HepG2 (cell line): ENCODE results near the gene CEP76. TPM values are rescaled to one million over a fixed set of nuclear protein-coding genes. Genes with fewer than 3 reads are reported as not detected.

ENCODE experiments used
- EZH2 ChIP-seq: conservative IDR thresholded peaks from 2 replicates; pipeline ENCODE4 v1.6.1; 2012; ENCODE audit warnings: mild to moderate bottlenecking, low read depth, low read length, moderate library complexity
- FIP1L1 ChIP-seq: fragments of 200-400 bp; formaldehyde crosslinking; IDR thresholded peaks from 2 replicates; pipeline ENCODE4 v1.6.1; 2018; ENCODE audit warnings: low read depth, mild to moderate bottlenecking, low read length, moderate library complexity, borderline replicate concordance; ENCODE audit not compliant: insufficient read depth
- GMEB2 ChIP-seq: IDR thresholded peaks from 2 replicates; pipeline ENCODE4 v1.6.1; 2016; ENCODE audit warnings: missing biosample characterization, missing genetic modification reagents, low read depth
- GTF2F1 ChIP-seq: fragments of 150-350 bp; IDR thresholded peaks from 2 replicates; pipeline ENCODE4 v1.6.1; 2014; ENCODE audit warnings: low read length
- GTF3A ChIP-seq: sonication (generic); formaldehyde crosslinking; conservative IDR thresholded peaks from 2 replicates; pipeline ENCODE4 v1.4.0; 2020; ENCODE audit warnings: mild to moderate bottlenecking, missing genetic modification reagents
- HNF4A ChIP-seq: sonication (generic); formaldehyde crosslinking; IDR thresholded peaks from 2 replicates; pipeline ENCODE4 v1.4.0; 2020; ENCODE audit warnings: missing genetic modification reagents
- MBD4 ChIP-seq: IDR thresholded peaks from 2 replicates; pipeline ENCODE4 v1.6.1; 2012; ENCODE audit warnings: low read length, inconsistent platforms, borderline replicate concordance
- MBNL3 ChIP-seq: fragments of 250-450 bp; sonication (Bioruptor Pico); conservative IDR thresholded peaks from 2 replicates; pipeline ENCODE4 v1.8.0; 2022; ENCODE audit warnings: mild to moderate bottlenecking, inconsistent platforms
- MIXL1 ChIP-seq: IDR thresholded peaks from 2 replicates; pipeline ENCODE4 v1.6.1; 2016
- NR3C1 ChIP-seq: sonication (generic); formaldehyde crosslinking; IDR thresholded peaks from 2 replicates; pipeline ENCODE4 v1.4.0; 2020; ENCODE audit warnings: missing genetic modification reagents
- RNF2 ChIP-seq: fragments of 450-650 bp; conservative IDR thresholded peaks from 2 replicates; pipeline ENCODE4 v1.6.1; 2016; ENCODE audit warnings: low read depth
- SUZ12 ChIP-seq: fragments of 150-350 bp; IDR thresholded peaks from 2 replicates; pipeline ENCODE4 v1.6.1; 2014; ENCODE audit warnings: low read depth, low read length
- ZBTB4 ChIP-seq: sonication (generic); formaldehyde crosslinking; IDR thresholded peaks from 2 replicates; pipeline ENCODE4 v1.4.0; 2020; ENCODE audit warnings: missing genetic modification reagents, mild to moderate bottlenecking, borderline replicate concordance
- ZBTB7B ChIP-seq: sonication (generic); formaldehyde crosslinking; IDR thresholded peaks from 2 replicates; pipeline ENCODE4 v1.4.0; 2020; ENCODE audit warnings: missing genetic modification reagents
- ZHX1 ChIP-seq: sonication (generic); formaldehyde crosslinking; IDR thresholded peaks from 2 replicates; pipeline ENCODE4 v1.8.1; 2022; ENCODE audit warnings: low read depth, mild to moderate bottlenecking, missing genetic modification reagents
- ZNF326 ChIP-seq: sonication (generic); formaldehyde crosslinking; IDR thresholded peaks from 2 replicates; pipeline ENCODE4 v1.4.0; 2020; ENCODE audit warnings: missing genetic modification reagents, borderline replicate concordance
- ZNF670 ChIP-seq: sonication (generic); formaldehyde crosslinking; IDR thresholded peaks from 2 replicates; pipeline ENCODE4 v1.8.0; 2022; ENCODE audit warnings: mild to moderate bottlenecking, missing genetic modification reagents, borderline replicate concordance
- ZNF780A ChIP-seq: sonication (generic); formaldehyde crosslinking; IDR thresholded peaks from 2 replicates; pipeline ENCODE4 v1.8.0; 2022; ENCODE audit warnings: mild to moderate bottlenecking, missing genetic modification reagents, moderate library complexity
- polyA plus RNA-seq, 8 experiments: library from polyadenylated mRNA; depleted of rRNA in 3 of 8; stranded (reverse) in 7 of 8; unstranded in 1 of 8; fragments of >200 nt; fragmentation: Illumina TruSeq in 4 of 8; extraction: Trizol in 4 of 8; gene quantifications; 2 replicates each; pipeline versions ENCODE4 v1.2.1 to v1.2.3, GENCODE V29; 2011 to 2016; ENCODE audit warnings: low read depth in 4 of 8, missing spikeins in 1 of 8, mixed read lengths in 1 of 8; ENCODE audit not compliant: insufficient read depth in 1 of 8
- total RNA-seq, 5 experiments: library from RNA; depleted of rRNA; stranded (reverse); fragments of >200 nt; fragmentation: Illumina TruSeq; extraction: Trizol; gene quantifications; 2 replicates each; pipeline ENCODE4 v1.2.3, GENCODE V29; 2016; ENCODE audit warnings: low read depth in 1 of 5
- TF ChIP-seq, protein P1 (sequence below): sonication (generic); formaldehyde crosslinking; IDR thresholded peaks from 2 replicates; pipeline ENCODE4 v1.4.0; 2020; ENCODE audit warnings: missing genetic modification reagents, borderline replicate concordance

The CEP76 gene
- total and polyA plus RNA-seq, 2 of the 13 experiments (the other 11 are each of a cell fraction or from before 2014, with no cell fraction given): 13.9 to 15.1 TPM

DNA sequence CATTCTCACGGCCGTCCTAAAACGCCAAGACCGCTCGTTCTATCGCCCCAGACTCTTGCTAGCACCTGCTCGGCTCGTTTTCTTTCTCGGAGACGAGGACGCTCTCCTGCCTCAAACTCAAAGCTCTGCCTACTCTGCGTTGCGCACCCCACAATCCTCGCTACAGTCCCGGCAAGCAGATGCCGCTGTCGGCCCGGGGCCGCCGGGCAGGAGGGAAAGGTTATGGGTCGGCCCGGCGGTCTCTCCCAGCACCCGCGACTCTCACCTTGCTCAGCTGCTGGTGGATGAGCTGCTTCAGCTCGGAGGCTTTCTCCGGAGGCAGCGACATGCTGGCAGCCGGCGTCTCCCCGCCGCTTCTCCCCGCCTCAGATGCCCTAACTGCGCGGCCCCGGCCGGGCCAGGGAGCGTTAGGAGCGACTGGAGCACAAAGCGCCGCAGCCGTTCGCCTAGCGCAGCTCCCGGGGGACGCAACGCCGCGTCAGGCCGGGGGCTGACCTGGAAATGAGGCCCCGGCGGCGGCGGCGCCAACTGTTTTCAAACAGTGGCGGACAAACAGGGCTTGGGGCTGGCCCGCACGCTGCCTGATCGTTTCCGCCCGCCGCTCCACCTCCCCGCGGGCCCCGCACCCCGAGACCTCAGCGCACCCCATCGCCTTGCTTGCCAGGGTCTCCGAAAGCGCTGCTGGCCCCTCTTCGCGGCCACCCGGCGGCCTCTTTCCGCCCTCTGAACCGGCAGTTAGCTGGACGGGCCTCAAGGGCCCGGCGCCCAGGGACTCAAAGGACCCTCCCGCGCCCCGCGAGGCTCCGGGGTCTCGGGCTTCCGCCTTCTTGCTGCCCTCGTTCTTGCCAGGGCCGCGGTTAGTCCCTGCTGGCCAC, at the start of gene CEP76, which contains the start of gene PSMG2 (continued):
- no peak for TF ChIP-seq ZHX1 (CRISPR knock-in tag)
- 0 out of 2 replicates have a peak, but pooled peaks have one; percentile 44 for TF ChIP-seq ZBTB4 (CRISPR knock-in tag)
- no peak for TF ChIP-seq ZNF326
- TF ChIP-seq ZBTB7B (CRISPR knock-in tag): no peak
- TF ChIP-seq ZNF780A: no peak
- peak; percentile 53; the same call in 1 of the 2 replicates for TF ChIP-seq GMEB2 (CRISPR knock-in tag)
- 0 out of 2 replicates have a peak, but pooled peaks have one; percentile 52 for TF ChIP-seq RNF2
- no peak for TF ChIP-seq NR3C1 (CRISPR knock-in tag)
- TF ChIP-seq GTF3A (CRISPR knock-in tag): no peak
- no peak for TF ChIP-seq MIXL1 (CRISPR knock-in tag)
- no peak for TF ChIP-seq MBD4
- TF ChIP-seq EZH2: no peak
- TF ChIP-seq SUZ12: no peak
- TF ChIP-seq, protein P1, sequence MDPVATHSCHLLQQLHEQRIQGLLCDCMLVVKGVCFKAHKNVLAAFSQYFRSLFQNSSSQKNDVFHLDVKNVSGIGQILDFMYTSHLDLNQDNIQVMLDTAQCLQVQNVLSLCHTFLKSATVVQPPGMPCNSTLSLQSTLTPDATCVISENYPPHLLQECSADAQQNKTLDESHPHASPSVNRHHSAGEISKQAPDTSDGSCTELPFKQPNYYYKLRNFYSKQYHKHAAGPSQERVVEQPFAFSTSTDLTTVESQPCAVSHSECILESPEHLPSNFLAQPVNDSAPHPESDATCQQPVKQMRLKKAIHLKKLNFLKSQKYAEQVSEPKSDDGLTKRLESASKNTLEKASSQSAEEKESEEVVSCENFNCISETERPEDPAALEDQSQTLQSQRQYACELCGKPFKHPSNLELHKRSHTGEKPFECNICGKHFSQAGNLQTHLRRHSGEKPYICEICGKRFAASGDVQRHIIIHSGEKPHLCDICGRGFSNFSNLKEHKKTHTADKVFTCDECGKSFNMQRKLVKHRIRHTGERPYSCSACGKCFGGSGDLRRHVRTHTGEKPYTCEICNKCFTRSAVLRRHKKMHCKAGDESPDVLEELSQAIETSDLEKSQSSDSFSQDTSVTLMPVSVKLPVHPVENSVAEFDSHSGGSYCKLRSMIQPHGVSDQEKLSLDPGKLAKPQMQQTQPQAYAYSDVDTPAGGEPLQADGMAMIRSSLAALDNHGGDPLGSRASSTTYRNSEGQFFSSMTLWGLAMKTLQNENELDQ (CRISPR knock-in tag): no peak
- 0 out of 2 replicates have a peak, but pooled peaks have one; percentile 33 for TF ChIP-seq GTF2F1
- TF ChIP-seq ZNF670: peak; percentile 82
- peak; percentile 12; the same call in 1 of the 2 replicates for TF ChIP-seq HNF4A (CRISPR knock-in tag)
- TF ChIP-seq MBNL3 (CRISPR knock-in tag): no peak
- TF ChIP-seq FIP1L1: no peak
